GM12878 (cell line): Measurements from ENCODE around the gene PCDH1. TPM values are rescaled to one million over a fixed set of nuclear protein-coding genes. Genes with fewer than 3 reads are reported as not detected.

Source experiments
- MAX ChIP-seq: IDR thresholded peaks from 2 replicates; pipeline ENCODE4 v1.6.1; 2012; ENCODE audit warnings: low read depth, low read length, improper control_type of control experiment
- MXI1 ChIP-seq: fragments of 150-350 bp; IDR thresholded peaks from 2 replicates; pipeline ENCODE4 v1.6.1; 2011; ENCODE audit warnings: low read depth, mild to moderate bottlenecking, inconsistent platforms, low read length, improper control_type of control experiment
- NFYB ChIP-seq: IDR thresholded peaks from 2 replicates; pipeline ENCODE4 v1.6.1; 2011; ENCODE audit warnings: low read depth, mild to moderate bottlenecking, low read length, improper control_type of control experiment, moderate library complexity; ENCODE audit not compliant: insufficient read depth
- PRDM15 ChIP-seq: fragments of 450-650 bp; formaldehyde crosslinking; IDR thresholded peaks from 2 replicates; pipeline ENCODE4 v1.4.0; 2020; ENCODE audit warnings: mild to moderate bottlenecking, moderate library complexity
- RAD21 ChIP-seq: IDR thresholded peaks from 2 replicates; pipeline ENCODE4 v1.6.1; 2011; ENCODE audit warnings: mild to moderate bottlenecking, low read depth, low read length, moderate library complexity; ENCODE audit not compliant: insufficient read depth
- SUZ12 ChIP-seq: fragments of 200-600 bp; sonication (generic); IDR thresholded peaks from one replicate; pipeline ENCODE4 v1.6.1; 2018; ENCODE audit warnings: antibody characterized with exemption, mild to moderate bottlenecking; ENCODE audit not compliant: unreplicated experiment
- ZBTB40 ChIP-seq: fragments of 450-650 bp; IDR thresholded peaks from 2 replicates; pipeline ENCODE4 v1.6.1; 2016; ENCODE audit warnings: mild to moderate bottlenecking, moderate library complexity, borderline replicate concordance
- polyA plus RNA-seq, 11 experiments: library from polyadenylated mRNA; depleted of rRNA in 4 of 11; unstranded in 6 of 11; stranded (reverse) in 5 of 11; fragments of >200 nt; fragmentation: Nextera tagmentation in 4 of 11; fragmentation: Illumina TruSeq in 1 of 11; extraction: Ambion mirVana in 4 of 11; extraction: Trizol in 1 of 11; gene quantifications; 1 replicate in 1 of 11; 2 replicates in 10 of 11; pipeline versions ENCODE4 v1.2.1 to v1.2.3, GENCODE V29; 2011 to 2016; ENCODE audit warnings: inconsistent platforms in 2 of 11, missing spikeins in 2 of 11, low read depth in 1 of 11
- total RNA-seq, 4 experiments: library from RNA; depleted of rRNA in 3 of 4; stranded (reverse); fragments of >200 nt in 3 of 4; fragmentation: Illumina TruSeq in 1 of 4; extraction: Trizol in 1 of 4; gene quantifications; 2 replicates each; pipeline versions ENCODE4 v1.2.1 to v1.2.3, GENCODE V29; 2013 to 2021

PCDH1 gene
- total and polyA plus RNA-seq, 10 of the 15 experiments (the other 5 are each of a cell fraction or from before 2014, with no cell fraction given), result 0.07 to 0.36 (median 0.16) TPM; not detected in 7

GRCh38 chr5:141881886-141882285 is 3.7 kb upstream of the PCDH1 start (continued):
- TF ChIP-seq RAD21 (no peak), ZBTB40 (no peak), SUZ12 (no peak), MAX (no peak), PRDM15 (CRISPR knock-in tag) (no peak), NFYB (no peak), MXI1 (no peak)
- TF ChIP-seq, all 136 proteins: peak for 0
